Large intestine (tissue), 3 donors: ENCODE data around the gene DCST1. TPM values are rescaled to one million over a fixed set of nuclear protein-coding genes. Genes with fewer than 3 reads are reported as not detected.

Experiments used
- DNase-seq, 2 donors: peaks; one replicate each; pipeline versions ENCODE4 v3.0.0 to v3.0.0-alpha.2; 2013
- H3K27ac ChIP-seq: one replicate; pipeline ENCODE4 v1.5.1; 2013; ENCODE audit warnings: low read length
- H3K27me3 ChIP-seq: 2 replicates; pipeline ENCODE4 v1.6.1; 2013; ENCODE audit warnings: low read length; ENCODE audit not compliant: control insufficient read depth, insufficient read depth
- H3K36me3 ChIP-seq: 2 replicates; pipeline ENCODE4 v1.6.1; 2013; ENCODE audit warnings: low read length; ENCODE audit not compliant: control insufficient read depth, insufficient read depth
- H3K4me1 ChIP-seq: one replicate; pipeline ENCODE4 v1.6.1; 2013; ENCODE audit warnings: low read length; ENCODE audit not compliant: control insufficient read depth, insufficient read depth
- H3K4me3 ChIP-seq: one replicate; pipeline ENCODE4 v1.5.1; 2013; ENCODE audit warnings: low read length
- H3K9me3 ChIP-seq: one replicate; pipeline ENCODE4 v1.6.1; 2013; ENCODE audit warnings: mild to moderate bottlenecking, low read depth, low read length, moderate library complexity; ENCODE audit not compliant: control insufficient read depth
- WGBS: methylation state at CpG from one replicate; pipeline ENCODE4 v1.1.5; 2013; ENCODE audit warnings: low lambda C conversion rate; ENCODE audit not compliant: insufficient coverage; 5-methylcytosine and 5-hydroxymethylcytosine counted together
- polyA plus RNA-seq: library from polyadenylated mRNA; unstranded; fragments of 120-200 nt; gene quantifications from one replicate; pipeline ENCODE4 v1.2.1, GENCODE V29; 2013

DCST1 gene
- polyA plus RNA-seq, 1 donor: 0.88 TPM

DNA sequence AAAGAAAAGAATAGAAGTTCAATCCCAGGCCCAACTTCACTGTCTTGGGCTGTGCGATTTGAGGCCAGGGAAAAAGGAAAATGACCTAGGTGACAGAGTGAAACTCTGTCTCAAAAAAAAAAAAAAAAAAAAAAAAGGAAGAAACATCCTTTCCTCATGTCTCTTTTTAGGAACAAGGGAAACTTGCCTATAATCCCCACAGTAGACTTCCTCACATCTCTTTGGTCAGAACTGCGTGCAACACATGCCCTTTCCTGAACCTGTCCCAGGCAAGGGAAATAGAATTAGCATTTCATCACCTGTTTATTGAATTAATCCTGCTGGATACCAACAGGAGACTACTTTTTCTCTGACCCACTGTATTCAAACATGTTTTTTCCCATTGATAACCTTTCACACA is 2.3 kb downstream of the DCST1 start:
- Histone ChIP-seq H3K27ac (no peak overlapping the region), H3K36me3 (no peaks in the 10 kb centered on the region), H3K4me3 (no peak overlapping the region), H3K27me3 (no peaks in the 10 kb centered on the region), H3K9me3 (no peaks in the 10 kb centered on the region), H3K4me1 (peaks cover 8% of the 10 kb centered on the region)
- WGBS: 100% methylated on average over 1 of the region's 2 CpGs
- DNase-seq: no peak

DNA sequence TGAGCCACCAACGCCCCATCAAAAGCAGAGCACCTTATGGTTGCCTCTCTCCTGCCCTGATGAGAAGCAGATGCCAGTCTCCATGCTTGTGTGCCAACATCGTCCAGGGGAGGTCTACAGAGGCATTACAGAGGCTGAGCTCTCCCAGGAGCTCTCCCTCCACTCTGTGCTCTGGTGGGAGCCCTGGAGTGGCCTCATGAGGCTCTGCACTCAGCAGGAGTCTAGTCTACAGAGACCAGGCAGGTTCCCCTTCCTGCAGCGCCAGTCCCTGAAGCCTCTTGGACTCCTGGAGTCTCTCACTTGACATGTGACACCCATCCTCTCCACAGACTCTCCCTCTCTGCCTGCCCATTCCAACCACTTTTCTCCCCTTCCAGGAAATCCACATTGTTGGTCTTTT is 3.4 kb downstream of the DCST1 start:
- H3K4me1 ChIP-seq: peaks cover 8% of the 10 kb centered on the region
- no peaks in the 10 kb centered on the region for H3K9me3 ChIP-seq
- H3K27me3 ChIP-seq: no peaks in the 10 kb centered on the region
- no CpG with 5 or more reads among the region's 3 CpGs for WGBS
- no peak for DNase-seq
- no peaks in the 10 kb centered on the region for H3K36me3 ChIP-seq
- no peak overlapping the region for H3K27ac ChIP-seq
- no peak overlapping the region for H3K4me3 ChIP-seq

DNA sequence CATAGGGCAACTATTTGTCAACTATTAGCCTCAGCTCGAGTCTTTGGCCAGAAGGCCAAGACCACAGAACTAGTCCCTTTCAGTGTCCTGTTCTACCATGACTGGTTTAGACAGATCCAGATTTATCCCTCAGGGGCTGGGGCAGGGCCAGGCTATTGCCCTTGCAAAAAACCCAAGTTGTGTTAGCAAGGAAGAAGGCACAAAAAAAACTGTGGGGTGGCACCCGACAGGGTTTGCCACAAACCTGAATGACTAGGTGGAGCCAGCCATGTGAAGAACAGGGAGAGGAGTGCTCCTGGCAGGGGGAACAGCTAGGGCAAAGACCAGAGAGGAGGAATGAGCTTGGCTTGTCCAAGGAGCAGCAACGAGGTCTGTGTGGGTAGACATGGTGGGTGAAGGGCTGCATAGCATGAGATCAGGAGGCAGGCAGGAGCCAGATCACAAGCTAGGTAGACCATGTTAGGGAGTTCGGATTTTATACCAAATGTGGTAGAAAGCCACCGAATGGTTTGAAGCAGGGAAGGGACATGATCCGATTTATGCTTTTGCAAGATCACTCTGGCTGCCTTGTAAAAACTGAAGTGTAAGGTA is 4.3 kb downstream of the DCST1 start:
- no peak overlapping the region for H3K27ac ChIP-seq
- no peaks in the 10 kb centered on the region for H3K9me3 ChIP-seq
- H3K36me3 ChIP-seq: no peaks in the 10 kb centered on the region
- no peak overlapping the region for H3K4me3 ChIP-seq
- no peaks in the 10 kb centered on the region for H3K27me3 ChIP-seq
- DNase-seq: no peak
- H3K4me1 ChIP-seq: peaks cover 13% of the 10 kb centered on the region
- WGBS: 100% methylated on average over 1 of the region's 6 CpGs

DNA sequence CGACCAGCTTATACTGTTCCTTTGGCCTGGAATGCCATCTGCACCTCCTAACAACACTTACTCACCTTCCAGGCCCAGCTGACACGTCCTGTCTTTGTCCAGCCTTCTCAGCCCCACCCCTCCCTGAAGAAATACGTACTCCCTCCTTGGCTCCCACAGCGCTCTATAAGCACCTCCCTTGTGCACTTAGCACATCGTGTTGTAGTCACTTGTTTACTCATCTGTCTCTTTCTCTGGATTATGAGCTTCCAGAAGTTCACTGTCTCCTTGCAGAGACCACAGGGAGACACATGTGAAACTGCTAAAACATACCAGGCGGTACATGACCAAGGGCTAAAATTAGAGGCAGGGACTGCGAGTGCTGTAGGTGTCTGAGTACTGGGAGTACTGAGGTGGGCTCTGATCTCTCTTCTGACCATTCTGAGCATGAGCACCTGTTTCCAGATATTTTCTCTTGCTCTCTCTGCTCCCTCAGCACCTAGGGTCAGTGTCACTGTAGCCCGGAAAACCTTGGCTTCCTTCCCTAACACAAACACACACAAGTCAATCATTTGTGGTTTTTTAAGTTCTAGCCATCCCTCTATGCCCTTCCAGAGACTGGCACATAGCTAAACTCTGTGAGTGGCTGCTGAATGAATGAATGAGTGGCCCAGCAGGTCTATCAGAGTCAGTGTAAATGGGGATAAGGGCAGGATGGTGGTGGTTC is 5.1 kb downstream of the DCST1 start:
- H3K27ac ChIP-seq: no peak overlapping the region
- DNase-seq: peak in 1 of 2 donors; percentile 65
- no CpG with 5 or more reads among the region's 8 CpGs for WGBS

DNA sequence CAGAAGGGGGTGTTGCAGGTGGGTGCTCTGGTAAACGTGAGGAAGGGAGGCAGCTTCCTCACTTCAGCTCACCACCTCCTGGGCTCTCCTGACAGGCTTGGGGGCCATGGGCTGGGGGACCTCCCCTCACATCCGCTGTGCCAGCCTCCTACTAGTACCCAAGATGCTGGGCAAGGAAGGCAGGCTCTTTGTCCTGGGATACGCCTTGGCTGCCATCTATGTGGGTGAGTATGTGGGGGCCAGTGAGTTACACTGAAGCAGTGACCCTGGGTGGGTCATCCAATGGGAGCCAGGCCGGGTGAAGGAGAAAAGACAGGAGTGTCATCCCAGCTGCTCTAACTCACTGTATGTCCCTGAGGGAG is 5.7 kb downstream of the DCST1 start:
- DNase-seq: no peak
- no peak overlapping the region for H3K4me3 ChIP-seq
- peaks cover 26% of the 10 kb centered on the region for H3K4me1 ChIP-seq
- H3K27me3 ChIP-seq: no peaks in the 10 kb centered on the region
- H3K27ac ChIP-seq: no peak overlapping the region
- H3K36me3 ChIP-seq: no peaks in the 10 kb centered on the region
- no peaks in the 10 kb centered on the region for H3K9me3 ChIP-seq
- WGBS: no CpG with 5 or more reads among the region's 4 CpGs

More for the DNA sequence above, 5.1 kb downstream of the DCST1 start:
- Histone ChIP-seq H3K9me3 (no peaks in the 10 kb centered on the region), H3K4me1 (peaks cover 21% of the 10 kb centered on the region), H3K4me3 (no peak overlapping the region), H3K27me3 (no peaks in the 10 kb centered on the region), H3K36me3 (no peaks in the 10 kb centered on the region)

DNA sequence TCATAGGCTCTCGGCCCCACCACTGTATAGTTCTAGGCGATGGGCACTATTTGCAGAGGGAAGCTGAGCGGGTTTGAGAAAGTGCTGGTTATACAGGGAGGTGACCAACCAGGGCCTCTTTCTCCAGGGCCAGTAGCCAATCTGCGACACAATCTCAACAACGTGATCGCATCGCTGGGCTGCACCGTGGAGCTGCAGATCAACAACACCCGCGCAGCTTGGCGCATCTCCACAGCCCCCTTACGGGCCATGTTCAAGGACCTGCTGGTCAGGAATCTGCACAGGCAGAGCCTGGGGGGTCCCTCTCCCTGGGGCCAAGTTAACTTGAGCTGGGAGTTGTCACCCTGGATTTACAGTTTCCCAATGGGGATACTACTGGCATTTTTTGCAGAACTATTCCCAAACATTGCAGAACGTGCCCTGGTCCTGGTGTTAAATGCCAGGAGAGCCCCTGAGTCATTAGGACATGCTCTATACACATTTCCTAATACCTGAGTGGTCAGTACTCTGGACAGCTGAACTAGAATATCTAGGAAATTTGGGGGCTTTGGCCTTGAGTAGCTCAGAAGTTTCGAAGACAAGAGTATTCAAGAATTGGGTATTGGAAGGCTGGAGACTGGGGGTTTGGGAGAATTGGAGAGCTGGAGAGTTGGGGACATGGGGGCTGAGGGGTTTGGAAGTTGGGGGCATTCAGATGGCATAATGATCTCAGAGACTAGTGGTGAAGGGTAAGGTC is 6.9 kb downstream of the DCST1 start:
- WGBS: no CpG with 5 or more reads among the region's 14 CpGs
- Histone ChIP-seq H3K27ac (no peak overlapping the region), H3K36me3 (no peaks in the 10 kb centered on the region), H3K27me3 (no peaks in the 10 kb centered on the region), H3K9me3 (no peaks in the 10 kb centered on the region), H3K4me1 (peaks cover 34% of the 10 kb centered on the region), H3K4me3 (no peak overlapping the region)
- no peak for DNase-seq

DNA sequence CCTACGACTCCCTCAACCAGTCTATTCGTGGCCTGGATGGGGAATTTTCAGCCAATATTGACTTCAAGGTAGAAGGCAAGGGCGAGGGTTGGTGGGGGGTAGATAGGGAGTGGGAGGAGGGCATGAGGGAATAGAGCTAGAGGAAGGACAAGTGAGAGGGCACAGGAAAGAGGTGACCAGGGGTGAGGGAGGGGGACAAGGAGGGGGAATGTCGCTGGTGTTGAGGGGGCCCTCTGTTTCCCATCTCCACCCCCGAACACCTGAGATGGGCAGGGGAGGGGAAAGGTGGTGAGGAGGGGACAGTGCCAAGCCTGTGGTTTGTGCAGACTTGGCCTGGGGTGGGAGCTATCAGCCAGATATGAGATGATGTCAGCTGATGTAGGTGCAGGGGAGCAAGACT is 9.2 kb downstream of the DCST1 start:
- no CpG with 5 or more reads among the region's 5 CpGs for WGBS
- Histone ChIP-seq H3K9me3 (no peaks in the 10 kb centered on the region), H3K4me3 (no peak overlapping the region), H3K27me3 (no peaks in the 10 kb centered on the region), H3K36me3 (no peaks in the 10 kb centered on the region), H3K4me1 (peaks cover 33% of the 10 kb centered on the region), H3K27ac (peak overlapping the region; percentile 95)
- no peak for DNase-seq

DNA sequence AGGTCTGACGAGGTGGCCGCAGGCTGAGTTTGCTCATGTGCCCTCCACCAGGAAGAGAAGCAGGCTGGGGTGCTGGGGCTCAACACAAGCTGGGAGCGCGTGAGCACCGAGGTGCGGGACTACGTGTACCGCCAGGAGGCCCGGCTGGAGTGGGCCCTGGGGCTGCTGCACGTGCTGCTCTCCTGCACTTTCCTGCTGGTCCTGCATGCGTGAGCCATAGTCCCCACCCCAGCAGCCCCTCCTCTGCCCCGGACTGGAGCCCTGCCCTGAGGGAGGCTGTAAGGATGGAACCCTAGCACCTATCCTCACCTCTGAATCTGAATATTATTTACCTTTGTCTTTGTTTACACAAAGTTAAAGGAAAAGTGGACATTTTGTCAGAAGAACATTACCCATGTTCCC is 9.7 kb downstream of the DCST1 start:
- no peaks in the 10 kb centered on the region for H3K27me3 ChIP-seq
- no peaks in the 10 kb centered on the region for H3K9me3 ChIP-seq
- DNase-seq: peak; percentile 74 to 88
- no CpG with 5 or more reads among the region's 12 CpGs for WGBS
- no peak overlapping the region for H3K4me3 ChIP-seq
- no peaks in the 10 kb centered on the region for H3K36me3 ChIP-seq
- H3K4me1 ChIP-seq: peaks cover 28% of the 10 kb centered on the region
- H3K27ac ChIP-seq: peak overlapping the region; percentile 95

DNA sequence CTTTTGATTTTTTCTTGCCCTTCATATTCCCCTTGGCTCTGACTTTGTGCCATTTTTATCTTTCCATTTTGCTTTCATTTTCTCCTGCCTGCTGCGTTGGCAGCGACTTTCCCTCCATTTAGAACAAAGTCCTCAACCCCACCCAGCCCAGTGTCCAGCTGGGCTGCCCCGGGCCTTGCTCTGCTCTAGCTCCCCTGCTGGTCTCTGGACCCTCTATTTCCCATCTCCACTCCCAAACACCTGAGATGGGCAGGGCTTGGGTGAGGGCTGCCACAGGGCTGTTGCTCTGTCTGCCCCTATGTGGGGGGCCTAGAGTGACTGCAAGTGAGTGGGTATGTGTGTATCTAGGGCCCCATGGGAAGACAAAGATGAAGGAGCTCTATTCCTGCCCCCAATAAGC is 10.2 kb downstream of the DCST1 start:
- Histone ChIP-seq H3K9me3 (no peaks in the 10 kb centered on the region), H3K36me3 (no peaks in the 10 kb centered on the region), H3K4me3 (no peak overlapping the region), H3K27me3 (no peaks in the 10 kb centered on the region), H3K4me1 (peaks cover 29% of the 10 kb centered on the region), H3K27ac (peak overlapping the region; percentile 95)
- DNase-seq: peak; percentile 81 to 89
- no CpG with 5 or more reads among the region's 3 CpGs for WGBS

DNA sequence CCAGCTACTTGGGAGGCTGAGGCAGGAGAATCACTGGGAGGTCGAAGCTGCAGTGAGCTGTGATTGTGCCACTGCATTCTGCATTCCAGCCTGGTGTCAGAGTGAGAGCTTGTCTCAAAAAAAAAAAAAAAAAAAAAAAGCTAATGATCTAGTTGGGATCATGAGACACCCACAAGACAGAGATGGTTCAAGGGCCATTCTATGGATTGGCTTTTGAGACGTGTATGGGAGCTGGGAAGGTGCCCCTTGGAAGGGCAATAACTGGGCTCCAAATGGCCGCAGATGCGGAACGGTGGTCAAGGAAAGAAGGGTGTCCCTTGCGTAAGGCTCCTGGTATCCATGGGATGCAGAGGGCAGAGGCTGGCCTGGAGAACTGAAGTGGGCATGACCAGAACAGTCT is 10.7 kb downstream of the DCST1 start:
- Histone ChIP-seq H3K4me1 (peaks cover 33% of the 10 kb centered on the region), H3K9me3 (no peaks in the 10 kb centered on the region), H3K27me3 (no peaks in the 10 kb centered on the region), H3K27ac (peak overlapping the region; percentile 95), H3K4me3 (no peak overlapping the region), H3K36me3 (no peaks in the 10 kb centered on the region)
- DNase-seq: peak; percentile 61 to 79
- no CpG with 5 or more reads among the region's 6 CpGs for WGBS
